ENCODE data around the gene STXBP6.
"Not testable (repeated sequence)": the region's sequence is repeated elsewhere in the genome, so short reads cannot be mapped to it uniquely, and the experiment has no call there.

STXBP6 gene

DNA sequence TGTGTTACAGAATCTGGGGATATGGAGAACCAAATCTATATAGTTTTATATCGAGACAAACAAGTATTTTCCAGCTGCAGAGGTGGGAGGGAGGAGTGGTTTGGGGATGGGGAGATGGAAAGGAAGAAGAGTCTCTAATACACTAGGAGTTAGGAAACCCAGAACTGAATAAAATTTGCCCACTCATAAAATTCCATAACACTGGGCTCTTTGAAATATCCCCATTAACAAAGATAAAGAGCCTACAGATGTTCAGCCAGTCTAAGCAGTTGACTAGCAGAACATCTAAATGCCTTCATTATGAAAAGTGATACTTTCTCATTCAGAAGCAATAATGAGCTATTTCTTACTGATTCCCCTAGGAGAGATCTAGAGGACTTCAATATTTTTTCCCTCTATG lies 264.2 kb downstream of the STXBP6 start:
- no peak for DNase-seq

DNA sequence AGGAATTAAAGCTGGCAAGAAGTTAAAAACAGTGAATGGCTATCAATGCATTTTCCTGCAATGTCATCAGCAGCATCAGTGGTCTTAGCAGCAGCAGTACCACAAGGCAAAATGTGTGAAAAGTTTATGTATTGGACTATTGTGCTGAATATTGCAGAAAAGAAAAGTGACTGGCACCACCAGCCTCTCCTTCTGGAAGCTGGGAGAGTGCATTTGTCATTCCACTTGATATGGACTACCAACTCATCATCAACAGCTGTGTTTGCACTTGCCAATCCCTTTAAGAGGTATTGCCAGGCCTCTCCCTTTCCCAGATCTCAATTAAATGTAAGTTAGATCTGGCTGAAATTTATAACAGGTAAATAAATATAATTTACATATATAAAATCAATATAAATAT lies 265.0 kb downstream of the STXBP6 start:
- DNase-seq = no peak

DNA sequence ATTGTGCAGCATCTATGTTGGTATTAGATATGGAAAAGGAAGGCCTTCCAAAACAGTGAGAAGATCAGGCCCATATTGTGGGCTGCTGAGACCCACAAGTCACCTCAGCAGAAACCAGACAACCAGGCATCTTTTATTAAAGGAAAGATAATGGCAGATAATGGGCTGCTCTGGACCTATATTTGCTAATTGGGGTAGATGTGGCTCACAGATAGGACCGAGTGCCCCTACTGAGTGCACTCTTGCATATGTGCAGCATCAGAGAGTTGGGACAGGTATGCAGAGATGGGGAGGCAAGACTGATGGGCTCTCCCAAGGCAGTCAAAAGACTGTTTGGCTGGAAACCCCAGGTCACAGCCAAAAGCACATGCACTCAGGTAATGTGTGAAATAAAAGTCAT lies 266.2 kb downstream of the STXBP6 start:
- no peak for DNase-seq

DNA sequence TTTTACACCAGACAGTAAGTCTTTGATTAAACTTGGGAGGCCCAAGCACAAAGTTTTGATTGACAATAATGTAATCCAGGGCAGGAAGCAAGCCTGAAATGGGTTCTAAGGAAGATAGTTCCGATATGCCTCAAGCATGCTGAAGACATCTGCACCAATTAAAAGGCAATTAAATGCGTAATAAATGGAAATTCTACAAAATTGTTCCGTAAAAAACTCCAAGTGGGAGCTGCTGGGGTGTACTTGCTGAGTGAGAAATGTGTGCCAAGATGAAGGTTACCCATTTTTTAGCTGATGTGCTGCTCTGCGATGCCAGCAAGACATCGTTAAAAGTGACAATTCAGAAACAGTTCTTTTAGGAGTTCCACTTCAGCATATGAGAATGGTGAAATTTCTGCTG lies 269.7 kb downstream of the STXBP6 start:
- no peak for DNase-seq

DNA sequence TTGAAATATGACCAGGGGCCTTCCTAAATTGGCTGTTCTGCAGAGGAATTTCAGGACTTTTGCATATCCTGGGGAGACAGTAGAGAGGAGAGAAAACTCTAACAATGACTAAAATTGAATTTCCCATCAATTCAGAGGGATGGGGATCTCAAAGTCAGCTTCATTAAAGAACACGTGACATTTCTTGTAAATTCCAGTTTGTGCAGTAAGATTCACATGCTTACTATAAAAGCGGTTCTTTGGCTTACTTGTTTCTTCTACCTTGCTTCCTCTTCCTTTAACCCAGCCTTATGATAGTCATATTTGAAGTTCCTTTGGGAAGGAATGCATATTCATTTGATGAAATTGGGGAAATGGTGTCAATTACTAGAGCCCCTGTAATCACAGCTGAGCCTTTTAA lies 272.3 kb downstream of the STXBP6 start:
- DNase-seq = no peak

DNA sequence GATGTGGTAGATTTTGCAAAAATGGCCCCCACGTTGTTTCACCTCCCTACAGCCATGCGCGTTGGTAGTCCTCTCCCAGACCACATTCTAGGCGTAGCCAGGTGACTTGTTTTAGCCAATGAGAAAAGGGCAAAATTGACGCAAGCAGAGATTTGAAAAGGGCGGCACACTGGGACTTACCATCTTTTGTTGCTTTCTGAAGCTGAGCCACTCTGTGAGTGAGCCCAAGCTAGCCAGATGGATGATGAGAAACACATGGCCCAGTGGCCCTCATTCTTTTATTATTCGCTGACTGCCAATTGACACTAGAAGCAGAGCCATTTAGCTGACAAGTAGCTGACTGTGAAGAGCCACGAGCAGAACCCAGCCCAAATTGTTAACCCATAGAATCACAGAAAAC lies 274.0 kb downstream of the STXBP6 start:
- no peak for DNase-seq

DNA sequence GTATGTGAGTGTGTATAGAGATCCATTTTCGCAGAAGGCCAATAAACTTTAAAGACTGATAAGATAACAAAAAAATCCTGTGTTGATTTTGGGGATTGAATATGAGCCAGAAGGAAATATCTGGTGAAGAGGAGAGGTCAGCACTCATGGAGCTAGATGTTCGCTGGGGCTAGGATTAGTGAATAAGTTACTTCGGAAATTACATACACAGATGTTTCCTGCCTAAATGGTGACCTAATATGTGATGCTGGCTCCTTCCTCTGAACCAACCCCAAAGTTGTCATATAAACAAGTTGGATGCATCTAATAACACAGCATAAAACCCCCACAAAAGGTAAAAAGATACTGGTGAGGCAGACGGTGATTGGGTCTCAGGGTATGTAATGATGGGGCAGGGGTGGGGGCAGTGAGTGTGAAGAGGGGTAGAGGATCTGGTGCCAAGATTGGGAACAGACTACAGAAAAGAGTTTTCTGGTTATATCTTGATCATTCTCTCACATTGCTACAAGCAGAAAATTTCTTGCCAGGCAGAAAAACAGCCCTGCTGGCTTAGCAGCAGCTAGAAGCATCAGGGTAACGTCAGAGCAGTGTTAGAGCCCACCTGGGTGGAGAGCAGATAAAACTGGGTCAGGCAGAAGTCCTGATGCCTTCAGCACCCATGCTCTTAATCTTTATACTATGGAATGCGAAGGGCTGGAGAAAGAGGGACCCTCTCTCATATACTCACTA lies 275.6 kb downstream of the STXBP6 start:
- DNase-seq = no peak

DNA sequence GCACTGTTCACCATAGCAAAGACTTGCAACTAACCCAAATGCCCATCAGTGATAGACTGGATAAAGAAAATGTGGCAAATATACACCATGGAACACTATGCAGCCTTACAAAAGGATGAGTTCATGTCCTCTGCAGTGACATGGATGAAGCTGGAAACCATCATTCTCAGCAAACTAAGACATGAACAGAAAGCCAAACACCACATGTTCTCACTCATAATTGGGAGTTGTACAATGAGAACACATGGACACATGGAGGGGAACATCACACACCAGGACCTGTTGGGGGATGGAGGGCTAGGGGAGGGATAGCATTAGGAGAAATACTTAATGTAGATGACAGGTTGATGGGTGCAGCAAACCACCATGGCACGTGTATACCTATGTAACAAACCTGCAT lies 276.4 kb downstream of the STXBP6 start:
- not testable (repeated sequence) for DNase-seq

DNA sequence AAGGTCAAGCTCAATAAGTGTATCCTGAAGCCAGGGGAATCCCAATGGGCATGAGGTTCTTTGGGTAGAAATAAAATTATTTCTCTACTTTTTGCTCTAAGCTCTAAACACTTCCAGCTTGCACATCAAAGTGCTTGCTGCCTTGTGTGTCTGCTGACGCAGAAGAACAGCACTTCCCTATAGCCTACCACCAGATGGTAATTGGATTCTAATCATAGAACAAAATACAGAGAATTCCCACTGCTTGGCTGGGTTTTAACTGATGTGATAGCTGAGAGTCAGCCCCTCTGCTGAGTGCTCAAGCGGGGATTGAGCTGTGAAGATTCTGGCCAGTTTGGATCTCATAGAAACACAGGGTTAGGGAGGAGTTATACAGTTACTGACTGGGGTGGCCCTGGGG lies 283.5 kb downstream of the STXBP6 start:
- DNase-seq = no peak

DNA sequence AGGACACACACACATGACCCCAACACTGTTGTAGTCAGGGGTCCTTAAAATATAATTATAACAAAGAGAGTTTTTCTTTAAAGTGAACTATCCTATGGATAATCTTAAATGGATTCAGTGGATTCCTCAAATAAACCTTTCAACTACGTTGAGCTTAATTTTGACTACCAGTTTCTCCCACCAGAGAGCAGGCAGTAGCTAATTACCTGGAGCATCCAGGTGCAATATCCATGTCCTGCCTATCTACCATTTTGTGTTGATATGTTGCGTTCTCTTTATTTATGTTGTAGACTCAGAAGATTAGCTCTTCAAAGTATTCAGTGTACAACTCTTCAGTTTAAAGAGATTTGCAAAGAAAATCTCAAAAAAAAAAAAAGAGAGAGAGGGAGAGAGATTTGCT lies 288.8 kb downstream of the STXBP6 start:
- no peak for DNase-seq

Data from AML-193 (cell line).